HEK293 (cell line): ENCODE results near the gene HPDL.
A peak's percentile ranks its signal among the peaks of the same experiment; 100 is the strongest.

Experiments used
- GLI2 ChIP-seq: fragments of 450-650 bp; formaldehyde crosslinking; IDR thresholded peaks from 2 replicates; pipeline ENCODE4; 2017; ENCODE audit warnings: missing biosample characterization, missing genetic modification characterization, low read depth, borderline replicate concordance
- REPIN1 ChIP-seq: fragments of 450-650 bp; formaldehyde crosslinking; IDR thresholded peaks from 2 replicates; pipeline ENCODE4 v1.5.1; 2017; ENCODE audit warnings: missing biosample characterization, missing genetic modification characterization, low read depth
- SALL2 ChIP-seq: fragments of 450-650 bp; formaldehyde crosslinking; IDR thresholded peaks from 2 replicates; pipeline ENCODE4 v1.5.0; 2017; ENCODE audit warnings: missing biosample characterization, mild to moderate bottlenecking, missing genetic modification characterization, borderline replicate concordance
- SP7 ChIP-seq: fragments of 450-650 bp; formaldehyde crosslinking; IDR thresholded peaks from 2 replicates; pipeline ENCODE4 v1.5.1; 2016; ENCODE audit warnings: missing biosample characterization, missing genetic modification characterization
- ZBTB48 ChIP-seq: fragments of 450-650 bp; formaldehyde crosslinking; IDR thresholded peaks from 2 replicates; pipeline ENCODE4 v1.5.1; 2016; ENCODE audit warnings: missing biosample characterization, missing genetic modification characterization
- ZBTB8A ChIP-seq: fragments of 450-650 bp; formaldehyde crosslinking; IDR thresholded peaks from 2 replicates; pipeline ENCODE4 v1.5.1; 2016; ENCODE audit warnings: missing biosample characterization, missing genetic modification characterization
- ZFP3 ChIP-seq: fragments of 450-650 bp; formaldehyde crosslinking; IDR thresholded peaks from 2 replicates; pipeline ENCODE4 v1.5.1; 2016; ENCODE audit warnings: low read depth, missing biosample characterization, missing genetic modification characterization
- ZFP69B ChIP-seq: fragments of 450-650 bp; formaldehyde crosslinking; IDR thresholded peaks from 2 replicates; pipeline ENCODE4 v1.5.1; 2016; ENCODE audit warnings: missing biosample characterization, missing genetic modification characterization
- ZNF132 ChIP-seq: fragments of 450-650 bp; formaldehyde crosslinking; IDR thresholded peaks from 2 replicates; pipeline ENCODE4 v1.5.1; 2017; ENCODE audit warnings: missing biosample characterization, missing genetic modification characterization, borderline replicate concordance
- ZNF138 ChIP-seq: fragments of 450-650 bp; formaldehyde crosslinking; IDR thresholded peaks from 2 replicates; pipeline ENCODE4 v1.5.1; 2016; ENCODE audit warnings: missing biosample characterization, missing genetic modification characterization, borderline replicate concordance
- ZNF146 ChIP-seq: fragments of 450-650 bp; formaldehyde crosslinking; IDR thresholded peaks from 2 replicates; pipeline ENCODE4 v1.5.1; 2016; ENCODE audit warnings: missing biosample characterization, missing genetic modification characterization
- ZNF174 ChIP-seq: fragments of 450-650 bp; formaldehyde crosslinking; IDR thresholded peaks from 2 replicates; pipeline ENCODE4 v1.5.0; 2017; ENCODE audit warnings: missing biosample characterization, mild to moderate bottlenecking, missing genetic modification characterization
- ZNF19 ChIP-seq: fragments of 450-650 bp; formaldehyde crosslinking; IDR thresholded peaks from 2 replicates; pipeline ENCODE4; 2016; ENCODE audit warnings: missing biosample characterization, missing genetic modification characterization, low read depth
- ZNF2 ChIP-seq: fragments of 450-650 bp; formaldehyde crosslinking; IDR thresholded peaks from 2 replicates; pipeline ENCODE4 v1.5.1; 2016; ENCODE audit warnings: missing biosample characterization, missing genetic modification characterization
- ZNF223 ChIP-seq: fragments of 450-650 bp; formaldehyde crosslinking; IDR thresholded peaks from 2 replicates; pipeline ENCODE4 v1.5.1; 2016; ENCODE audit warnings: missing biosample characterization, missing genetic modification characterization
- ZNF239 ChIP-seq: fragments of 450-650 bp; formaldehyde crosslinking; IDR thresholded peaks from 2 replicates; pipeline ENCODE4 v1.5.1; 2016; ENCODE audit warnings: missing biosample characterization, missing genetic modification characterization
- ZNF266 ChIP-seq: fragments of 450-650 bp; formaldehyde crosslinking; IDR thresholded peaks from 2 replicates; pipeline ENCODE4 v1.5.1; 2016; ENCODE audit warnings: missing biosample characterization, missing genetic modification characterization, low read depth
- ZNF366 ChIP-seq: fragments of 450-650 bp; formaldehyde crosslinking; conservative IDR thresholded peaks from 2 replicates; pipeline ENCODE4 v1.5.1; 2016; ENCODE audit warnings: missing biosample characterization, missing genetic modification characterization
- ZNF473 ChIP-seq: fragments of 450-650 bp; formaldehyde crosslinking; IDR thresholded peaks from 2 replicates; pipeline ENCODE4 v1.5.1; 2017; ENCODE audit warnings: missing biosample characterization, missing genetic modification characterization
- ZNF48 ChIP-seq: fragments of 450-650 bp; formaldehyde crosslinking; IDR thresholded peaks from 2 replicates; pipeline ENCODE4 v1.5.1; 2016; ENCODE audit warnings: missing biosample characterization, missing genetic modification characterization
- ZNF558 ChIP-seq: fragments of 450-650 bp; formaldehyde crosslinking; IDR thresholded peaks from 2 replicates; pipeline ENCODE4 v1.5.1; 2016; ENCODE audit warnings: missing biosample characterization, missing genetic modification characterization
- ZNF626 ChIP-seq: fragments of 450-650 bp; sonication (Bioruptor Pico); formaldehyde crosslinking; IDR thresholded peaks from 2 replicates; pipeline ENCODE4 v1.5.1; 2018; ENCODE audit warnings: missing biosample characterization, missing genetic modification characterization, inconsistent platforms
- ZNF843 ChIP-seq: fragments of 450-650 bp; formaldehyde crosslinking; IDR thresholded peaks from 2 replicates; pipeline ENCODE4 v1.5.1; 2016; ENCODE audit warnings: missing biosample characterization, missing genetic modification characterization
- ZSCAN23 ChIP-seq: fragments of 450-650 bp; formaldehyde crosslinking; IDR thresholded peaks from 2 replicates; pipeline ENCODE4 v1.5.1; 2016; ENCODE audit warnings: missing biosample characterization, missing genetic modification characterization
- TF ChIP-seq, protein P1 (sequence below): fragments of 450-650 bp; formaldehyde crosslinking; IDR thresholded peaks from 2 replicates; pipeline ENCODE4 v1.5.1; 2017; ENCODE audit warnings: missing biosample characterization, missing genetic modification characterization
- TF ChIP-seq, protein P2 (sequence below): fragments of 450-650 bp; formaldehyde crosslinking; IDR thresholded peaks from 2 replicates; pipeline ENCODE4 v1.5.1; 2017; ENCODE audit warnings: missing biosample characterization, missing genetic modification characterization
- TF ChIP-seq, protein P3 (sequence below): fragments of 450-650 bp; formaldehyde crosslinking; IDR thresholded peaks from 2 replicates; pipeline ENCODE4 v1.5.1; 2016; ENCODE audit warnings: missing biosample characterization, missing genetic modification characterization
- TF ChIP-seq, protein P4 (sequence below): fragments of 450-650 bp; formaldehyde crosslinking; IDR thresholded peaks from 2 replicates; pipeline ENCODE4 v1.5.1; 2016; ENCODE audit warnings: missing biosample characterization, missing genetic modification characterization
- TF ChIP-seq, protein P5 (sequence below): fragments of 450-650 bp; formaldehyde crosslinking; IDR thresholded peaks from 2 replicates; pipeline ENCODE4 v1.5.1; 2016; ENCODE audit warnings: missing biosample characterization, missing genetic modification characterization
- TF ChIP-seq, protein P6 (sequence below): fragments of 450-650 bp; formaldehyde crosslinking; IDR thresholded peaks from 2 replicates; pipeline ENCODE4 v1.5.1; 2016; ENCODE audit warnings: missing biosample characterization, missing genetic modification characterization

HPDL gene

DNA sequence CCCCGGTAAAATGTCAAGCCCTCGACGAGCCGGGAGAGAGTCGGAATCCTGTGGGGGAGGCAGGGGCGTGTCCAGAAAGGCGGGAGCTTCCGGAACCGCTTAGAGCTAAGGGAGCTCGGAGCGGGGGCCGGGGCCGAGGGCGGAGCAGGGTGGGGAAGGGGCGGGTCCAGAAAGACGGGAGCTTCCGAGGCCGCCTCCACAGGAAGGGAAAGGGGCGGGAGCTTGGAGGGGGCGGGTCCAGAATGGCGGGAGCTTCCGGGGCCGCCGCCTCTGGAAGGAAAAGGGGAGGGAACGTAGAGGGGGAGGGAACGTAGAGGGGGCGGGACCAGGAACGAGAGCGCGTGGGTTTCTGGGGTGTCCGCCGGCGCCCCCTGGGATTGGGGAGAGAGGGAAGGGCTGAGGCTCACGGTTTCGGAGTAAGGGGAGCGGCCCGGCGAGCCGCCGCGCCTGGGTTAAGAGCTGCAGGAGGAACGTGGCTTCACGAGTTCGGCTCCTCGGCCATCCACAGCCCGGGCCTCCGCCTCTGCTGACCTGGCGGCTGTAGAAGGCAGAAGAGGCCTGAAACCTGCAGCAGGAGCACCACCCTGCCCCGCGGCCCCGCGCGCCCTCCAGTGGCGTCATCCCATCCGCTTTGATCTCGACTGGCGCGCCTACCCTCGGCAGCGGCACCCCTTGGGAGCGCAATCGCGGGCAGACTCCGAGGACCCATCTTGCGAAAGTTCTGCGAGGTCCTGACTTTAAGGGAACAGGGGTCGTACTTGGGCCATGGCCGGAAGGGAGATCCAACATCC lies 23.0 kb upstream of the HPDL start (continued):
- TF ChIP-seq, protein P1, sequence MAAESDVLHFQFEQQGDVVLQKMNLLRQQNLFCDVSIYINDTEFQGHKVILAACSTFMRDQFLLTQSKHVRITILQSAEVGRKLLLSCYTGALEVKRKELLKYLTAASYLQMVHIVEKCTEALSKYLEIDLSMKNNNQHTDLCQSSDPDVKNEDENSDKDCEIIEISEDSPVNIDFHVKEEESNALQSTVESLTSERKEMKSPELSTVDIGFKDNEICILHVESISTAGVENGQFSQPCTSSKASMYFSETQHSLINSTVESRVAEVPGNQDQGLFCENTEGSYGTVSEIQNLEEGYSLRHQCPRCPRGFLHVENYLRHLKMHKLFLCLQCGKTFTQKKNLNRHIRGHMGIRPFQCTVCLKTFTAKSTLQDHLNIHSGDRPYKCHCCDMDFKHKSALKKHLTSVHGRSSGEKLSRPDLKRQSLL, result peak; percentile 48; the same call in 1 of the 2 replicates
- peak; percentile 79 for TF ChIP-seq ZNF843
- TF ChIP-seq ZNF48 (tag by site-specific recombination), result no peak
- no peak for TF ChIP-seq SALL2 (tag by site-specific recombination)
- no peak for TF ChIP-seq ZNF138
- TF ChIP-seq ZNF2 (tag by site-specific recombination), result peak; percentile 99
- TF ChIP-seq ZNF19 (tag by site-specific recombination), result no peak
- TF ChIP-seq, protein P2, sequence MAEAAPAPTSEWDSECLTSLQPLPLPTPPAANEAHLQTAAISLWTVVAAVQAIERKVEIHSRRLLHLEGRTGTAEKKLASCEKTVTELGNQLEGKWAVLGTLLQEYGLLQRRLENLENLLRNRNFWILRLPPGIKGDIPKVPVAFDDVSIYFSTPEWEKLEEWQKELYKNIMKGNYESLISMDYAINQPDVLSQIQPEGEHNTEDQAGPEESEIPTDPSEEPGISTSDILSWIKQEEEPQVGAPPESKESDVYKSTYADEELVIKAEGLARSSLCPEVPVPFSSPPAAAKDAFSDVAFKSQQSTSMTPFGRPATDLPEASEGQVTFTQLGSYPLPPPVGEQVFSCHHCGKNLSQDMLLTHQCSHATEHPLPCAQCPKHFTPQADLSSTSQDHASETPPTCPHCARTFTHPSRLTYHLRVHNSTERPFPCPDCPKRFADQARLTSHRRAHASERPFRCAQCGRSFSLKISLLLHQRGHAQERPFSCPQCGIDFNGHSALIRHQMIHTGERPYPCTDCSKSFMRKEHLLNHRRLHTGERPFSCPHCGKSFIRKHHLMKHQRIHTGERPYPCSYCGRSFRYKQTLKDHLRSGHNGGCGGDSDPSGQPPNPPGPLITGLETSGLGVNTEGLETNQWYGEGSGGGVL (tag by site-specific recombination), result peak; percentile 100
- no peak for TF ChIP-seq GLI2 (tag by site-specific recombination)
- TF ChIP-seq, protein P3, sequence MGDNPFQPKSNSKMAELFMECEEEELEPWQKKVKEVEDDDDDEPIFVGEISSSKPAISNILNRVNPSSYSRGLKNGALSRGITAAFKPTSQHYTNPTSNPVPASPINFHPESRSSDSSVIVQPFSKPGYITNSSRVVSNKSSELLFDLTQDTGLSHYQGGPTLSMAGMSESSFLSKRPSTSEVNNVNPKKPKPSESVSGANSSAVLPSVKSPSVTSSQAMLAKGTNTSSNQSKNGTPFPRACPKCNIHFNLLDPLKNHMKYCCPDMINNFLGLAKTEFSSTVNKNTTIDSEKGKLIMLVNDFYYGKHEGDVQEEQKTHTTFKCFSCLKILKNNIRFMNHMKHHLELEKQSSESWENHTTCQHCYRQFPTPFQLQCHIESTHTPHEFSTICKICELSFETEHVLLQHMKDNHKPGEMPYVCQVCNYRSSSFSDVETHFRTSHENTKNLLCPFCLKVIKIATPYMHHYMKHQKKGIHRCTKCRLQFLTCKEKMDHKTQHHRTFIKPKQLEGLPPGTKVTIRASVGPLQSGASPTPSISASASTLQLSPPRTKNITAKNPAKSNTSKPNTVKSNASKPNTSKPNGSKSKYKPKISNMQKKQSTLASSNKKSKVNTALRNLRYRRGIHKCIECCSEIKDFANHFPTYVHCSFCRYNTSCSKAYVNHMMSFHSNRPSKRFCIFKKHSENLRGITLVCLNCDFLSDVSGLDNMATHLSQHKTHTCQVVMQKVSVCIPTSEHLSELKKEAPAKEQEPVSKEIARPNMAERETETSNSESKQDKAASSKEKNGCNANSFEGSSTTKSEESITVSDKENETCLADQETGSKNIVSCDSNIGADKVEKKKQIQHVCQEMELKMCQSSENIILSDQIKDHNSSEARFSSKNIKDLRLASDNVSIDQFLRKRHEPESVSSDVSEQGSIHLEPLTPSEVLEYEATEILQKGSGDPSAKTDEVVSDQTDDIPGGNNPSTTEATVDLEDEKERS (tag by site-specific recombination), result no peak
- no peak for TF ChIP-seq ZNF473 (tag by site-specific recombination)
- TF ChIP-seq ZFP3, result 0 out of 2 replicates have a peak, but pooled peaks have one; percentile 12
- no peak for TF ChIP-seq ZNF132
- peak; percentile 69; the same call in 1 of the 2 replicates for TF ChIP-seq ZNF223 (tag by site-specific recombination)
- TF ChIP-seq ZNF558 (tag by site-specific recombination), result 0 out of 2 replicates have a peak, but pooled peaks have one; percentile 43
- TF ChIP-seq, protein P4, sequence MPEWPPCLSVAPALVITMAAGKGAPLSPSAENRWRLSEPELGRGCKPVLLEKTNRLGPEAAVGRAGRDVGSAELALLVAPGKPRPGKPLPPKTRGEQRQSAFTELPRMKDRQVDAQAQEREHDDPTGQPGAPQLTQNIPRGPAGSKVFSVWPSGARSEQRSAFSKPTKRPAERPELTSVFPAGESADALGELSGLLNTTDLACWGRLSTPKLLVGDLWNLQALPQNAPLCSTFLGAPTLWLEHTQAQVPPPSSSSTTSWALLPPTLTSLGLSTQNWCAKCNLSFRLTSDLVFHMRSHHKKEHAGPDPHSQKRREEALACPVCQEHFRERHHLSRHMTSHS (tag by site-specific recombination), result no peak; the same call in 1 of the 2 replicates
- peak; percentile 81; the same call in 1 of the 2 replicates for TF ChIP-seq ZBTB48
- peak; percentile 97 for TF ChIP-seq ZBTB8A (tag by site-specific recombination)
- peak; percentile 84; the same call in 1 of the 2 replicates for TF ChIP-seq ZSCAN23 (tag by site-specific recombination)
- peak; percentile 95 for TF ChIP-seq ZNF366
- TF ChIP-seq ZNF146, result peak; percentile 42
- TF ChIP-seq ZFP69B (tag by site-specific recombination), result no peak; the same call in none of the 2 replicates
- TF ChIP-seq ZNF239 (tag by site-specific recombination), result no peak
- TF ChIP-seq ZNF174, result no peak
- TF ChIP-seq, protein P5, sequence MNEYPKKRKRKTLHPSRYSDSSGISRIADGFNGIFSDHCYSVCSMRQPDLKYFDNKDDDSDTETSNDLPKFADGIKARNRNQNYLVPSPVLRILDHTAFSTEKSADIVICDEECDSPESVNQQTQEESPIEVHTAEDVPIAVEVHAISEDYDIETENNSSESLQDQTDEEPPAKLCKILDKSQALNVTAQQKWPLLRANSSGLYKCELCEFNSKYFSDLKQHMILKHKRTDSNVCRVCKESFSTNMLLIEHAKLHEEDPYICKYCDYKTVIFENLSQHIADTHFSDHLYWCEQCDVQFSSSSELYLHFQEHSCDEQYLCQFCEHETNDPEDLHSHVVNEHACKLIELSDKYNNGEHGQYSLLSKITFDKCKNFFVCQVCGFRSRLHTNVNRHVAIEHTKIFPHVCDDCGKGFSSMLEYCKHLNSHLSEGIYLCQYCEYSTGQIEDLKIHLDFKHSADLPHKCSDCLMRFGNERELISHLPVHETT (tag by site-specific recombination), result peak; percentile 76
- TF ChIP-seq ZNF266 (tag by site-specific recombination), result no peak
- no peak for TF ChIP-seq ZNF626 (tag by site-specific recombination)
- TF ChIP-seq SP7 (tag by site-specific recombination), result peak; percentile 92
- TF ChIP-seq, protein P6, sequence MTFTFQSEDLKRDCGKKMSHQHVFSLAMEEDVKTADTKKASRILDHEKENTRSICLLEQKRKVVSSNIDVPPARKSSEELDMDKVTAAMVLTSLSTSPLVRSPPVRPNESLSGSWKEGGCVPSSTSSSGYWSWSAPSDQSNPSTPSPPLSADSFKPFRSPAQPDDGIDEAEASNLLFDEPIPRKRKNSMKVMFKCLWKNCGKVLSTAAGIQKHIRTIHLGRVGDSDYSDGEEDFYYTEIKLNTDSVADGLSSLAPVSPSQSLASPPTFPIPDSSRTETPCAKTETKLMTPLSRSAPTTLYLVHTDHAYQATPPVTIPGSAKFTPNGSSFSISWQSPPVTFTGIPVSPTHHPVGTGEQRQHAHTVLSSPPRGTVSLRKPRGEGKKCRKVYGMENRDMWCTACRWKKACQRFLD (tag by site-specific recombination), result no peak
- no peak for TF ChIP-seq REPIN1 (tag by site-specific recombination)
